Activated CD8-positive, alpha-beta memory T cell treated with anti-CD3 and anti-CD28 coated beads, Interleukin-2, amount 50 U/mL, for 4 hours (primary cell): ENCODE data around the gene TTC28.

ENCODE experiments used
- DNase-seq: peaks from one replicate; pipeline ENCODE4 v3.0.0-alpha.2; 2020

The TTC28 gene

GRCh38 chr22:27937453-27937852 lies 742.2 kb downstream of the TTC28 start:
- DNase-seq = no peak

- DNase-seq = no peak
Measured at GRCh38 chr22:27935897-27936296, 743.7 kb downstream of the TTC28 start.

DNA sequence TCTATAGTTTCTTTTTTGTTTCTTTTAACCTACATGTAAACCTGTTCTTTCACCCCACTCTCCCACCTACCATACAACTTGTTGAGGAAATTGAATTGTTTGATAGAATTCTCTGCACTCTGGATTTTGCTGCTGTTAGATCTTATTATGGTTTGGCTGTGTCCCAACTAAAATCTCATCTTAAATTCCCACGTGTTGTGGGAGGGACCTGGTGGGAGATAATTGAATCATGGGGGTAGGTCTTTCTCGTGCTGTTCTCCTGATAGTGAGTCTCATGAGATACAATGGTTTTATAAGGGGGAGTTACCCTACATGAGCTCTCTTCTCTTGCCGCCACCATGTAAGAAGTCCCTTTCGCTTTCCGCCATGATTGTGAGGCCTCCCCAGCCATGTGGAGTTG lies 745.6 kb downstream of the TTC28 start:
- no peak for DNase-seq

DNA sequence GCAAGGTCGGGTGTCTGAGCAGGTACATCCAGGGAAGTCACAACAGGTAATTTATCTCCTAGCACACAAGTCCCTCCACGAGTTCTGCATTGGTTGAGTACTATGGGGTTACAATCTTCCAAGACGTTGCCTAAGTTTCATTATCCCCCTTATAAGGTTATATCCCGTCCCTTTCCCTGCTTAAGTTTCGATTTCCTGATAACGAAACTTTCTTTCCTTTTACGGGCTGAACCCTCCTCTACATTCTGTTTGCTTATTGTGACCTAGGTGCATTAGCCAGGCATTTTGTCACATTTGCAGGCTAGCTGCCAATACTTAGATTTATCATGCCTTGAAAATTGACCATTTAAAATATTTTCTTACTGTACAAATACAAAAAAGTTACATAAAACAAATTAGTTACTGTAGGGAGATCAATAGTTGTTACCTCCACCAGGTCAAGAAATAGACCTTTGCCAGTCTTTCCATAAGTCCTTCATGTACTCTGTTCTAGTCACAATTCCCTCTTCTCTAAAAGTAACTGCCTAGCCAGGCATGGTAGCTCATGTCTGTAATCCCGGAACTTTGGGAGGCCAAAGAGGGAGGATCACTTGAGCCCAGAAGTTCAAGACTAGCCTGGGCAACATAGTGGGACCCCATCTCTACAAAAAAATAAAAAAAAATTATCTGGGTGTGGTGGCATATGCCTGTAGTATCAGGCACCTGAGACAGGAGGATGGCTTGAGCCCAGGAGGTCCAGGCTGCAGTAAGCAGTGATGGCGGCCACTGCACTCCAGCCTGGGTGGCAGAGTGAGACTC lies 746.3 kb downstream of the TTC28 start:
- DNase-seq = no peak

DNA sequence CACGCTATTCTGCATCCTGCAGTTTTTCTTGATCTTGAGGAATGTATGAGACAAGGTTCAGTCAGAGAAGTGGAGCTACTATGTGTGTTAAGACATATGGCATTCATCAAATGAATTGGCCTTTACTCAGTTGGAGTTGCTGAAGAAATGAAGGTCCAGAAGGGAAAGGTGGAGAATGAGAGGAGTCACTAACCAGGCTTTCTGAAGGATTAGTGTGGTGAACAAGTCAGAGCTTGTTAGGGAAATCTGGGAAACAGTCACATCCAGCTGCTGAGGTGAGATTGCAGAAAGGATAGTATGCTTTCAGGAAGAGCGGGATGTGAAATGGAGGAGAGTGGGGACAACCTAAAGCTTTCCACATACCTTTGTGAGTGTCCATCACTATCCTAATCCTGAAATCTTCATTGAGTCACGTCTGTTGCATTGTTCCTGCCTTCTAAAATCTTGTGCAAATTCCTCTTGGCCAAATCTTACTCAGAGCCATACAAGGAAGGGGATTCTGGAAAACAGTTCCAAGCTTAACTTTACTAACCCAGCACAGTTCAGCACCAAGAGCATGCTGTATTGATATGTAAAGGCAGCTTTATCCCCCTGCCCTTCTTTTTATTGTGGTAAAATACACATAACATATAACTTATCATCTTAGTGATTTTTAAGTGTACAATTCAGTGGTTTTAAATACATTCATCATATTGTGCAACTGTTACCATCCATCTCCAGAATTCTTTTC lies 749.1 kb downstream of the TTC28 start:
- DNase-seq = no peak
